ENCODE results near the gene DCC. TPM values are rescaled to one million over a fixed set of nuclear protein-coding genes. Genes with fewer than 3 reads are reported as not detected.

DCC gene
- total RNA-seq, 4 donors from 2014 or later: 0.13 TPM; not detected in 3

DNA sequence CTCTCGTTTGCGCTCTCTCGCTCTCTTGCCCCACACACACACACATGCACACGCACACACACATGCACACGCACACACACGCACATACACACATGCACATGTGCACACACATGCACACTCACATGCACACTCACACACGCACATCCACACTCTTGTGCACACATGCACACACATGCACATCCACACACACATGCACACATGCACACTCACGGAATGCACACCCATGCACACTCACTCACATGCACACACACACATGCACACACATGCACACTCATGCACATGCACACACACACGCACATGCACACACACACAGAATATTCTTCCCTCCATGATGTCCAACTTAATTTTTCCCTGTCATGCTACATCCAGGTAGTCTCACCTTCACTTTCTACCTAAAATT is 360.1 kb downstream of the DCC start:
- TF ChIP-seq POLR2A (IDR thresholded peaks at IDR 0.05): no peak
- TF ChIP-seq CTCF (IDR thresholded peaks at IDR 0.05): no peak
- intact Hi-C loops (cut with DNase I; ENCODE audit: low total_unique reads): no loop called here
- no peak for DNase-seq (ENCODE audit: low spot score in 2 of 2)
- no peak overlapping the region for H3K4me3 ChIP-seq (ENCODE audit: low read depth, poor library complexity, severe bottlenecking)
- 85 to 88% methylated on average over 9 of the region's 9 CpGs for WGBS, 2 donors

DNA sequence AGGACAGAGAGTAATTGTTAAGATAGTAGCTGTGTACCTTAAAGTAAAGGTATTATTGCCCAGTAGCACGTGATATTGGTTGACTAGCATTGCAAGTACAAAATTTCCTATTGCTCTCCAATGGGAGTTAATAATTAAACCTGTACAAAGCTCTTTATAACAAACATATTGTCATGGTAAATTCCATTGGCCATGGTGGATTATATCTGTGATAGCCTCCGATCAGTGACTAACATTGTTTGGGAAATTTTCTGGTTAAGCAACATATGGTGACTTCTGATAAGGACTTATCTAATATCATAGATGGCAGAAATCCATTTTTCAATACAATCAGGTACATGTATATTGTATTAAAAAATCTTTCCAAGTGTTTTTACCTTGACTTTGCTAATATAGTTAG is 360.8 kb downstream of the DCC start:
- TF ChIP-seq CTCF (IDR thresholded peaks at IDR 0.05) (no peak), POLR2A (IDR thresholded peaks at IDR 0.05) (no peak)
- intact Hi-C loops (cut with DNase I; ENCODE audit: low total_unique reads): no loop called here
- DNase-seq (ENCODE audit: low spot score in 2 of 2): no peak
- no peak overlapping the region for H3K4me3 ChIP-seq (ENCODE audit: low read depth, poor library complexity, severe bottlenecking)
- 73 to 80% methylated on average over 2 of the region's 2 CpGs for WGBS, 2 donors

GRCh38 chr18:52701219-52701935 is 361.4 kb downstream of the DCC start:
- H3K4me3 ChIP-seq (ENCODE audit: low read depth, poor library complexity, severe bottlenecking): no peak overlapping the region
- intact Hi-C loops (cut with DNase I; ENCODE audit: low total_unique reads): no loop called here
- TF ChIP-seq POLR2A (IDR thresholded peaks at IDR 0.05): no peak
- TF ChIP-seq CTCF (IDR thresholded peaks at IDR 0.05): no peak
- no peak for DNase-seq (ENCODE audit: low spot score in 2 of 2)
- WGBS, 2 donors: 73 to 74% methylated on average over 5 of the region's 5 CpGs

DNA sequence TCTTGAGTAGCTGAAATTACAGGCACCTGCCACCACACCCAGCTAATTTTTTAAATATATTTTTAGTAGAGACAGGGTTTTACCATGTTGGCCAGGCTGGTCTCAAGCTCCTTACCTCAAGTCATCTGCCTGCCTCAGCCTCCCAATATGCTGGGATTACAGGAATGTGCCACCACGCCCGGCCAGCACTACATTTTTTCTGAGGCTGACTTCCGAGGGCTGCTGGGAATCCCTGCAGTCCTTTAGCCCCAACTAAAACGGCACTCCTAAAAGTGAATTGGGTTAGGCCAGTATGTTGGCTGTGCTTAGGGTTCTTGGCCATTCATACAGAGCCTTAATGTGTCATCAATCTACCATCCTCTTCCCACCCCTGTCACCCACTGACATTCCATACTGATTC is 375.4 kb downstream of the DCC start:
- TF ChIP-seq CTCF (IDR thresholded peaks at IDR 0.05): no peak
- TF ChIP-seq POLR2A (IDR thresholded peaks at IDR 0.05): no peak
- WGBS, 2 donors: 72 to 79% methylated on average over 4 of the region's 4 CpGs
- no peak for DNase-seq (ENCODE audit: low spot score in 2 of 2)
- intact Hi-C loops (cut with DNase I; ENCODE audit: low total_unique reads): no loop called here
- no peak overlapping the region for H3K4me3 ChIP-seq (ENCODE audit: low read depth, poor library complexity, severe bottlenecking)

- intact Hi-C loops (cut with DNase I; ENCODE audit: low total_unique reads): no loop called here
- no peak overlapping the region for H3K4me3 ChIP-seq (ENCODE audit: low read depth, poor library complexity, severe bottlenecking)
- no peak for TF ChIP-seq CTCF (IDR thresholded peaks at IDR 0.05)
- no peak for TF ChIP-seq POLR2A (IDR thresholded peaks at IDR 0.05)
- no peak for DNase-seq (ENCODE audit: low spot score in 2 of 2)
- WGBS, 2 donors: 75 to 78% methylated on average over 6 to 7 of the region's 7 CpGs
These were observed 376.0 kb downstream of the DCC start for GRCh38 chr18:52715991-52716390.

GRCh38 chr18:52716973-52717372 is 377.0 kb downstream of the DCC start:
- H3K4me3 ChIP-seq (ENCODE audit: low read depth, poor library complexity, severe bottlenecking): no peak overlapping the region
- DNase-seq (ENCODE audit: low spot score in 2 of 2): no peak
- WGBS, 2 donors: 52 to 54% methylated on average over 3 of the region's 3 CpGs
- intact Hi-C loops (cut with DNase I; ENCODE audit: low total_unique reads): no loop called here
- TF ChIP-seq POLR2A (IDR thresholded peaks at IDR 0.05) (no peak), CTCF (IDR thresholded peaks at IDR 0.05) (no peak)
